Mesothelial cell of epicardium (in vitro differentiated cells): Measurements from ENCODE around the gene CAPZB. TPM values are rescaled to one million over a fixed set of nuclear protein-coding genes. Genes with fewer than 3 reads are reported as not detected.
A peak's percentile ranks its signal among the peaks of the same experiment; 100 is the strongest.

Experiments
- DNase-seq, 2 experiments: peaks; one replicate each; pipeline ENCODE4 v3.0.0; 2021; ENCODE audit warnings: low spot score in 2 of 2; ENCODE audit not compliant: unreplicated experiment in 2 of 2
- H3K27ac Mint-ChIP-seq: 2 replicates; pipeline ENCODE4 v1.8.0; 2021; ENCODE audit warnings: mixed read lengths
- H3K27me3 Mint-ChIP-seq: 2 replicates; pipeline ENCODE4 v1.8.0; 2021; ENCODE audit warnings: low read depth, mixed read lengths
- H3K36me3 Mint-ChIP-seq: 2 replicates; pipeline ENCODE4 v1.8.0; 2021; ENCODE audit warnings: mixed read lengths
- H3K4me1 Mint-ChIP-seq: 2 replicates; pipeline ENCODE4 v1.8.0; 2021; ENCODE audit warnings: mixed read lengths
- H3K4me3 Mint-ChIP-seq: 2 replicates; pipeline ENCODE4 v1.8.0; 2021; ENCODE audit warnings: mild to moderate bottlenecking, moderate library complexity, mixed read lengths
- H3K9me3 Mint-ChIP-seq: 2 replicates; pipeline ENCODE4 v1.8.0; 2021; ENCODE audit warnings: mixed read lengths
- total RNA-seq: library from RNA; stranded (reverse); gene quantifications from 3 replicates; pipeline ENCODE4 v1.2.1, GENCODE V29; 2021
- TF ChIP-seq, protein P1 (sequence below): fragments of 200-600 bp; sonication (generic); IDR thresholded peaks from one replicate; pipeline ENCODE4 v1.5.0; 2021; ENCODE audit warnings: antibody characterized with exemption; ENCODE audit not compliant: unreplicated experiment

CAPZB gene
- total RNA-seq, 1 donor from 2014 or later, result 192 TPM

DNA sequence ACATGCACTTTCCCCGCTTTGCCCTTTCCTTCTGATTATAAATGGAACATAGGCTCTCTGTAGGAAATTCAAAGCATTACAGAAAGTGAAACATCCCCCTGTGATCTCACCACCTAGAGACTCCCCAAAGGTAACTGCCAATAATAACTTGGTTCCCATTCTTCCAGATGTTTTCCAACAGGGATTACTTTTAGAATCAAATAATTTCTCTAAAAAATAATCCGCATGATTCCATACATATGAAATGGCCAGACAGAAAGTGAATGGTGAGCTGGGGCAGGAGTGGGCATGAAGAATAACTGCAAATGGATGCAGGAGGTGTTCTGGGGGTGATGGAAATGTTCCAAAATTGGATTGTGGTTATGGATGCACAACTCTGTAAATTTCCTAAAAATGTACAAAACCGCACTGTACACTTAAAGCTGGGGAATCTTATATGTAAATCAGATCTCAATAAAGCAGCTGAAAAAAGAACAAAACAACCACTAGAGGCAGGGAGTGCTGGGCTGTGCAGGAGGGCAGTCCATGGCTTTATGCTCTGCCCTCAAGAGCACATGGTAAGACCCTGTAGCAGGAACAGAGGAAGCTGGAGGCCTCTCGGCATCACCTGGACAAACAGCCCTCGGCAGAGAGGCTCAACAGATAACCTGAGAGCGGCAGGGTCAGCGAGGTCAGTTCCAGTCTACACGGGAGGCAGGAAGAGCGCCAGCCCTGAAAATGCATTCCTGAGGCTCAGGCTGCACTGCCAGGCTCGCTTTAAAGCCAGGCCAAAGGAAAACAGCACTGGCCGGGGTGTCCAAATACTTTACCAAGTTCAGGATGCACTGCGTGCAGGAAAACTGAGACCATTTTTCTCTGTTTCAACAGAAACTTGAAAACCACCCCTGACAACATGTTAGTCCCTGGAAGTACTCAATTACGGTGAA is 39.7 kb downstream of the CAPZB start:
- Mint-ChIP-seq H3K36me3 (no peaks in the 10 kb centered on the region), H3K27me3 (no peaks in the 10 kb centered on the region), H3K4me3 (peak overlapping the region; percentile 16), H3K27ac (peak overlapping the region; percentile 85), H3K4me1 (peaks cover 57% of the 10 kb centered on the region), H3K9me3 (no peaks in the 10 kb centered on the region)
- TF ChIP-seq, protein P1, sequence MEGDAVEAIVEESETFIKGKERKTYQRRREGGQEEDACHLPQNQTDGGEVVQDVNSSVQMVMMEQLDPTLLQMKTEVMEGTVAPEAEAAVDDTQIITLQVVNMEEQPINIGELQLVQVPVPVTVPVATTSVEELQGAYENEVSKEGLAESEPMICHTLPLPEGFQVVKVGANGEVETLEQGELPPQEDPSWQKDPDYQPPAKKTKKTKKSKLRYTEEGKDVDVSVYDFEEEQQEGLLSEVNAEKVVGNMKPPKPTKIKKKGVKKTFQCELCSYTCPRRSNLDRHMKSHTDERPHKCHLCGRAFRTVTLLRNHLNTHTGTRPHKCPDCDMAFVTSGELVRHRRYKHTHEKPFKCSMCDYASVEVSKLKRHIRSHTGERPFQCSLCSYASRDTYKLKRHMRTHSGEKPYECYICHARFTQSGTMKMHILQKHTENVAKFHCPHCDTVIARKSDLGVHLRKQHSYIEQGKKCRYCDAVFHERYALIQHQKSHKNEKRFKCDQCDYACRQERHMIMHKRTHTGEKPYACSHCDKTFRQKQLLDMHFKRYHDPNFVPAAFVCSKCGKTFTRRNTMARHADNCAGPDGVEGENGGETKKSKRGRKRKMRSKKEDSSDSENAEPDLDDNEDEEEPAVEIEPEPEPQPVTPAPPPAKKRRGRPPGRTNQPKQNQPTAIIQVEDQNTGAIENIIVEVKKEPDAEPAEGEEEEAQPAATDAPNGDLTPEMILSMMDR, result peak; percentile 5
- no peak for DNase-seq

DNA sequence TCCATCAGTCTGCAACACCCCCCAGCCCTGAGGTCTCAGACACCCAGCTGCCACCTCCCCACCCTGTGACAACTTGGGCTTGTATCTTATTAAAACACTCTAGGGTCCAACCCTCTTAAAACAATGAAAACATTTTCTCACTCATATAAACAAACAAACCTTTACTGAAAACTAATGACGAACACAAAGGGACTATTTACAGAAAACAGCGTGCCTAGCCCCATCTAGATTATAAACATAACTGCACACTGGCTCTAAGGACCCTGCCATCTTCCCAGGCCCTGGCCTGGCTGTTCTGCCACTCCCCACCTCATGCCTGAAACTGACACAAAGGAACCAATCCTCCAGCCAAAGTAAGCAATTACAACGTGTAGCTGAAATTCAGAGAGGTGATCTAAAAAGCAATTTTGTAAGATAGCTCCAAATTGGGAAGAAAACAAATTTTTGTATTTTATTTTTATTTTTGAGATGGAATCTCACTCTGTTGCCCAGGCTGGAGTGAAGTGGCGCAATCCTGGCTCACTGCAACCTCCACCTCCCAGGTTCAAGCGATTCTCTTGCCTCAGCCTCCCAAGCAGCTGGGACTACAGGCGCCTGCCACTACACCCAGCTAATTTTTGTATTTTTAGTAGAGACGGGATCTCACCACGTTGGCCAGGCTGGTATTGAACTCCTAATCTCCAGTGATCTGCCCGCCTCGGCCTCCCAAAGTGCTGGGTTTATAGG is 40.9 kb downstream of the CAPZB start:
- Mint-ChIP-seq H3K27me3 (no peaks in the 10 kb centered on the region), H3K36me3 (no peaks in the 10 kb centered on the region), H3K9me3 (no peaks in the 10 kb centered on the region), H3K4me3 (no peak overlapping the region), H3K27ac (peak overlapping the region; percentile 77), H3K4me1 (peaks cover 60% of the 10 kb centered on the region)
- TF ChIP-seq, protein P1, result no peak
- no peak for DNase-seq

DNA sequence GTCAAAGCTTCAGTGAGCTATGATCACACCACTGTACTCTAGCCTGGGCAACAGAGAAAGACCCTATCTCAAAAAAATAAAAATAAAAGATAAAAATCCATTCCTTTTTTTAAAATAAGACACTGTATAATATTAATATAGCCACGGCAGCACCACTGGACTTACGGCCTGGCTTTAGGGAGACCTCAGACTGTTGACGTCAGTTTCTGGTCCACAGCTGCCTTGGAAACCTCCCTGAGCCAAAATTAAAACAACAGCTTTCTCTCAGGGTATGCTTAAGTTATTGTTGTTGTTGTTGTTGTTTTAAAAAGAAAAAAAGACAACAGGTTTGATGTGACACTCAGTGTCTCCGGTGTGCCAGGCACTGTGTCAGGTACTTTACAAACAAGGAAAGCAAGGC is 42.0 kb downstream of the CAPZB start:
- peaks cover 57% of the 10 kb centered on the region for H3K4me1 Mint-ChIP-seq
- no peak overlapping the region for H3K4me3 Mint-ChIP-seq
- DNase-seq, result no peak
- H3K27me3 Mint-ChIP-seq, result no peaks in the 10 kb centered on the region
- TF ChIP-seq, protein P1, result no peak
- no peaks in the 10 kb centered on the region for H3K9me3 Mint-ChIP-seq
- H3K27ac Mint-ChIP-seq, result peak overlapping the region; percentile 16
- H3K36me3 Mint-ChIP-seq, result no peaks in the 10 kb centered on the region

- Mint-ChIP-seq H3K36me3 (no peaks in the 10 kb centered on the region), H3K27me3 (no peaks in the 10 kb centered on the region), H3K9me3 (no peaks in the 10 kb centered on the region), H3K4me3 (no peak overlapping the region), H3K4me1 (peaks cover 58% of the 10 kb centered on the region), H3K27ac (peak overlapping the region; percentile 66)
- DNase-seq, result no peak
- TF ChIP-seq, protein P1, result no peak
Measured at GRCh38 chr1:19442154-19443096, 42.9 kb downstream of the CAPZB start.

- no peak overlapping the region for H3K4me3 Mint-ChIP-seq
- peaks cover 63% of the 10 kb centered on the region for H3K4me1 Mint-ChIP-seq
- H3K36me3 Mint-ChIP-seq, result no peaks in the 10 kb centered on the region
- TF ChIP-seq, protein P1, result no peak
- DNase-seq, result no peak
- H3K9me3 Mint-ChIP-seq, result no peaks in the 10 kb centered on the region
- no peaks in the 10 kb centered on the region for H3K27me3 Mint-ChIP-seq
- H3K27ac Mint-ChIP-seq, result peak overlapping the region; percentile 61
Measured at GRCh38 chr1:19441048-19441780, 44.1 kb downstream of the CAPZB start.
